DOHH2 (cell line): ENCODE data around the gene CEP63.

Experiments used
- EZH2phosphoT487 ChIP-seq: fragments of 200-600 bp; sonication (generic); IDR thresholded peaks from 2 replicates; pipeline ENCODE4 v1.6.1; 2017; ENCODE audit warnings: borderline replicate concordance, mild to moderate bottlenecking, antibody characterized with exemption, low read length, moderate library complexity, mixed read lengths
- TF ChIP-seq, protein P1 (sequence below): fragments of 200-600 bp; sonication (generic); IDR thresholded peaks from one replicate; pipeline ENCODE4 v1.5.1; 2014; ENCODE audit warnings: antibody characterized with exemption, mild to moderate bottlenecking, low read depth, low read length; ENCODE audit not compliant: poor library complexity, severe bottlenecking

DNA sequence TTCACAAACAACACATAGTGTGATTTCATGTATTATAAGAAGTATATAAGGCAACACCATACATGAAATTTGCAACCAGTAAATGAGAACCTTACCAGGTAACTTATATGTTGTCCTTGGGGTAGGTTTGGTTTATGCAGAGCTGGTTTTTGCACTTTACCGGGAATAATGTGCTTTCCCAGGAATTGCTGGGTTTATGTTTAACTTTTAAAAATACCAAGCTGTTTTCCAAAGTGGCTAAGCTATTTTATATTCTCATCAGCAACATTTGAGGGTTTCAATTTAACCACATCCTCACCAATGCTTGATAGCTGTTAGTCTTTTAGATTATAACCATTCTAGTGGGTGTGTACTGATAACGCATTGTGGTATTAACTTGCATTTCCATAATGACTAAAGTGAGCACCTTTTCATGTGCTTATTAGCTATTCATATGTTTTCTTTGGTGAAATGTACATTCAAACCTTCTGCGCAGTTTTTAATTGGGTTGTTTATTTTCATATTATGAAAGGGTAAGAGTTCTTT is 93.3 kb downstream of the CEP63 start:
- TF ChIP-seq, protein P1, sequence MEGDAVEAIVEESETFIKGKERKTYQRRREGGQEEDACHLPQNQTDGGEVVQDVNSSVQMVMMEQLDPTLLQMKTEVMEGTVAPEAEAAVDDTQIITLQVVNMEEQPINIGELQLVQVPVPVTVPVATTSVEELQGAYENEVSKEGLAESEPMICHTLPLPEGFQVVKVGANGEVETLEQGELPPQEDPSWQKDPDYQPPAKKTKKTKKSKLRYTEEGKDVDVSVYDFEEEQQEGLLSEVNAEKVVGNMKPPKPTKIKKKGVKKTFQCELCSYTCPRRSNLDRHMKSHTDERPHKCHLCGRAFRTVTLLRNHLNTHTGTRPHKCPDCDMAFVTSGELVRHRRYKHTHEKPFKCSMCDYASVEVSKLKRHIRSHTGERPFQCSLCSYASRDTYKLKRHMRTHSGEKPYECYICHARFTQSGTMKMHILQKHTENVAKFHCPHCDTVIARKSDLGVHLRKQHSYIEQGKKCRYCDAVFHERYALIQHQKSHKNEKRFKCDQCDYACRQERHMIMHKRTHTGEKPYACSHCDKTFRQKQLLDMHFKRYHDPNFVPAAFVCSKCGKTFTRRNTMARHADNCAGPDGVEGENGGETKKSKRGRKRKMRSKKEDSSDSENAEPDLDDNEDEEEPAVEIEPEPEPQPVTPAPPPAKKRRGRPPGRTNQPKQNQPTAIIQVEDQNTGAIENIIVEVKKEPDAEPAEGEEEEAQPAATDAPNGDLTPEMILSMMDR, result no peak
- no peak for TF ChIP-seq EZH2phosphoT487
